ENCODE data around the gene HESX1. TPM values are rescaled to one million over a fixed set of nuclear protein-coding genes. Genes with fewer than 3 reads are reported as not detected.

HESX1 gene
- total RNA-seq, result under 1 TPM in 1 of 2 experiments, not detected in 1; 0.24 TPM

GRCh38 chr3:57199895-57200297, at the start of gene HESX1:
Gene HESX1 (minus strand): TSS chr3:57199978. CDS start chr3:57199918, 60 bp downstream.

GRCh38 chr3:57227204-57227929, 27.6 kb upstream of the HESX1 start, which contains the start of gene APPL1:
Gene APPL1 (plus strand): TSS chr3:57227729. CDS start chr3:57227884, 155 bp downstream.

GRCh38 chr3:57164657-57165573, 34.9 kb downstream of the HESX1 start, which contains the start of gene IL17RD:
Gene IL17RD (minus strand): TSS chr3:57165353. CDS start chr3:57165286, 67 bp downstream.

Other genes starting within 250 kb of the HESX1 start
- not detected for gene SPATA12, start 139.3 kb downstream of the HESX1 start, total RNA-seq
- not detected for gene IL17RD, start 34.6 kb downstream of the HESX1 start, total RNA-seq
- gene APPL1, start 27.8 kb upstream of the HESX1 start, total RNA-seq, result 10 to 100 TPM; 31.6 to 36.3 TPM
- not detected for gene ASB14, start 92.7 kb upstream of the HESX1 start, total RNA-seq

Measured in activated naive CD4-positive, alpha-beta T cell treated with anti-CD3 and anti-CD28 coated beads, Interleukin-2, amount 10 ng/mL, durations not matched to agents 5 hours and 36 hours (primary cell).